ENCODE results near the gene IQGAP1. TPM values are rescaled to one million over a fixed set of nuclear protein-coding genes. Genes with fewer than 3 reads are reported as not detected.

IQGAP1 gene
- total and polyA plus RNA-seq, 4 donors, result 9.2 to 50.1 (median 24.5) TPM

- H3K9ac ChIP-seq (ENCODE audit: low read depth in 1 of 2, low read length in 2 of 2), result no peak overlapping the region
- no peak overlapping the region for H3K27ac ChIP-seq (ENCODE audit: low read depth in 1 of 2, low read length in 2 of 2)
Observed at GRCh38 chr15:90463381-90463780, 75.3 kb downstream of the IQGAP1 start.

GRCh38 chr15:90465140-90465929 lies 77.3 kb downstream of the IQGAP1 start:
- TF ChIP-seq HNF4G (IDR thresholded peaks at IDR 0.05) (no peak), GABPA (IDR thresholded peaks at IDR 0.05 in 1 of 2, conservative IDR thresholded peaks at IDR 0.05 in 1 of 2) (no peak), HNF4A (conservative IDR thresholded peaks at IDR 0.05) (no peak), ZBTB33 (IDR thresholded peaks at IDR 0.05) (no peak), FOXA1 (IDR thresholded peaks at IDR 0.05) (no peak), ATF3 (IDR thresholded peaks at IDR 0.05) (no peak), RXRA (IDR thresholded peaks at IDR 0.05) (no peak), SP1 (IDR thresholded peaks at IDR 0.05) (no peak), JUND (IDR thresholded peaks at IDR 0.05) (no peak), NR2F2 (IDR thresholded peaks at IDR 0.05) (no peak), FOXA2 (IDR thresholded peaks at IDR 0.05) (no peak), RAD21 (IDR thresholded peaks at IDR 0.05) (no peak), EGR1 (IDR thresholded peaks at IDR 0.05; ENCODE audit: low read depth in 2 of 2) (no peak)
- no peak for DNase-seq (ENCODE audit: low spot score)
- Histone ChIP-seq H3K9me3 (ENCODE audit: control insufficient read depth in 4 of 4, low read length in 3 of 4) (no peaks in the 10 kb centered on the region), H3K9ac (ENCODE audit: low read depth in 1 of 2, low read length in 2 of 2) (no peak overlapping the region), H3K4me1 (ENCODE audit: control insufficient read depth in 4 of 4, insufficient read depth in 4 of 4, low read length in 3 of 4) (no peaks in the 10 kb centered on the region), H3K4me3 (ENCODE audit: low read depth in 1 of 3, low read length in 3 of 3) (no peak overlapping the region), H3K36me3 (ENCODE audit: control insufficient read depth in 4 of 4, insufficient read depth in 3 of 4, low read depth in 1 of 4, low read length in 3 of 4) (peaks cover 0 to 6% (median 2%) of the 10 kb centered on the region in 4 donors), H3K27ac (ENCODE audit: low read depth in 1 of 2, low read length in 2 of 2) (no peak overlapping the region), H3K27me3 (ENCODE audit: control insufficient read depth in 4 of 4, insufficient read depth in 4 of 4, low read length in 3 of 4) (no peaks in the 10 kb centered on the region)
- WGBS, result 89% methylated on average over 7 of the region's 7 CpGs

More at GRCh38 chr15:90463381-90463780, 75.3 kb downstream of the IQGAP1 start:
- H3K27me3 ChIP-seq (ENCODE audit: control insufficient read depth in 4 of 4, insufficient read depth in 4 of 4, low read length in 3 of 4), result no peaks in the 10 kb centered on the region
- WGBS, result 94% methylated on average over 3 of the region's 3 CpGs
- no peak for TF ChIP-seq NR2F2 (IDR thresholded peaks at IDR 0.05)
- no peak for TF ChIP-seq EGR1 (IDR thresholded peaks at IDR 0.05; ENCODE audit: low read depth in 2 of 2)
- no peak for TF ChIP-seq JUND (IDR thresholded peaks at IDR 0.05)
- TF ChIP-seq ATF3 (IDR thresholded peaks at IDR 0.05), result no peak
- TF ChIP-seq FOXA2 (IDR thresholded peaks at IDR 0.05), result no peak
- TF ChIP-seq MAX (IDR thresholded peaks at IDR 0.05), result no peak
- TF ChIP-seq RAD21 (IDR thresholded peaks at IDR 0.05), result no peak
- no peak for TF ChIP-seq YY1 (IDR thresholded peaks at IDR 0.05)
- no peak for TF ChIP-seq HNF4G (IDR thresholded peaks at IDR 0.05)
- no peak for TF ChIP-seq GABPA (IDR thresholded peaks at IDR 0.05 in 1 of 2, conservative IDR thresholded peaks at IDR 0.05 in 1 of 2)
- TF ChIP-seq, protein P1, sequence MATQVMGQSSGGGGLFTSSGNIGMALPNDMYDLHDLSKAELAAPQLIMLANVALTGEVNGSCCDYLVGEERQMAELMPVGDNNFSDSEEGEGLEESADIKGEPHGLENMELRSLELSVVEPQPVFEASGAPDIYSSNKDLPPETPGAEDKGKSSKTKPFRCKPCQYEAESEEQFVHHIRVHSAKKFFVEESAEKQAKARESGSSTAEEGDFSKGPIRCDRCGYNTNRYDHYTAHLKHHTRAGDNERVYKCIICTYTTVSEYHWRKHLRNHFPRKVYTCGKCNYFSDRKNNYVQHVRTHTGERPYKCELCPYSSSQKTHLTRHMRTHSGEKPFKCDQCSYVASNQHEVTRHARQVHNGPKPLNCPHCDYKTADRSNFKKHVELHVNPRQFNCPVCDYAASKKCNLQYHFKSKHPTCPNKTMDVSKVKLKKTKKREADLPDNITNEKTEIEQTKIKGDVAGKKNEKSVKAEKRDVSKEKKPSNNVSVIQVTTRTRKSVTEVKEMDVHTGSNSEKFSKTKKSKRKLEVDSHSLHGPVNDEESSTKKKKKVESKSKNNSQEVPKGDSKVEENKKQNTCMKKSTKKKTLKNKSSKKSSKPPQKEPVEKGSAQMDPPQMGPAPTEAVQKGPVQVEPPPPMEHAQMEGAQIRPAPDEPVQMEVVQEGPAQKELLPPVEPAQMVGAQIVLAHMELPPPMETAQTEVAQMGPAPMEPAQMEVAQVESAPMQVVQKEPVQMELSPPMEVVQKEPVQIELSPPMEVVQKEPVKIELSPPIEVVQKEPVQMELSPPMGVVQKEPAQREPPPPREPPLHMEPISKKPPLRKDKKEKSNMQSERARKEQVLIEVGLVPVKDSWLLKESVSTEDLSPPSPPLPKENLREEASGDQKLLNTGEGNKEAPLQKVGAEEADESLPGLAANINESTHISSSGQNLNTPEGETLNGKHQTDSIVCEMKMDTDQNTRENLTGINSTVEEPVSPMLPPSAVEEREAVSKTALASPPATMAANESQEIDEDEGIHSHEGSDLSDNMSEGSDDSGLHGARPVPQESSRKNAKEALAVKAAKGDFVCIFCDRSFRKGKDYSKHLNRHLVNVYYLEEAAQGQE (IDR thresholded peaks at IDR 0.05), result no peak
- DNase-seq (ENCODE audit: low spot score), result no peak
- no peaks in the 10 kb centered on the region for H3K9me3 ChIP-seq (ENCODE audit: control insufficient read depth in 4 of 4, low read length in 3 of 4)
- H3K4me3 ChIP-seq (ENCODE audit: low read depth in 1 of 3, low read length in 3 of 3), result no peak overlapping the region
- H3K36me3 ChIP-seq (ENCODE audit: control insufficient read depth in 4 of 4, insufficient read depth in 3 of 4, low read depth in 1 of 4, low read length in 3 of 4), result peaks cover 0 to 6% (median 2%) of the 10 kb centered on the region in 4 donors
- H3K4me1 ChIP-seq (ENCODE audit: control insufficient read depth in 4 of 4, insufficient read depth in 4 of 4, low read length in 3 of 4), result no peaks in the 10 kb centered on the region

Data from liver (tissue), 9 donors.